ENCODE results near the gene HDAC9. TPM values are rescaled to one million over a fixed set of nuclear protein-coding genes. Genes with fewer than 3 reads are reported as not detected.

The HDAC9 gene
- total RNA-seq, 2 experiments from 2014 or later, result 1.5 to 3.0 TPM

GRCh38 chr7:18828260-18828993, 332.9 kb downstream of the HDAC9 start:
- POLR2A ChIA-PET, result no interaction called here
- Mint-ChIP-seq H3K9me3 (no peaks in the 10 kb centered on the region), H3K4me3 (no peak overlapping the region), H3K27me3 (no peaks in the 10 kb centered on the region), H3K36me3 (ENCODE audit: low read depth) (no peaks in the 10 kb centered on the region), H3K4me1 (ENCODE audit: low read depth) (no peaks in the 10 kb centered on the region), H3K27ac (no peak overlapping the region)
- CTCF ChIA-PET, result no interaction called here
- no peak for TF ChIP-seq CTCF (IDR thresholded peaks at IDR 0.05)
- intact Hi-C loops (cut with micrococcal nuclease), result no loop called here
- no peak for ATAC-seq
- no peak for DNase-seq

GRCh38 chr7:18828994-18829857, 333.7 kb downstream of the HDAC9 start:
- no peak for TF ChIP-seq CTCF (IDR thresholded peaks at IDR 0.05)
- intact Hi-C loops (cut with micrococcal nuclease), result no loop called here
- POLR2A ChIA-PET, result no interaction called here
- Mint-ChIP-seq H3K27me3 (no peaks in the 10 kb centered on the region), H3K36me3 (ENCODE audit: low read depth) (no peaks in the 10 kb centered on the region), H3K4me1 (ENCODE audit: low read depth) (no peaks in the 10 kb centered on the region), H3K27ac (no peak overlapping the region), H3K9me3 (no peaks in the 10 kb centered on the region), H3K4me3 (no peak overlapping the region)
- CTCF ChIA-PET, result no interaction called here
- ATAC-seq, result no peak
- DNase-seq, result no peak

GRCh38 chr7:18829858-18830285, 334.3 kb downstream of the HDAC9 start:
- Mint-ChIP-seq H3K4me3 (no peak overlapping the region), H3K27ac (no peak overlapping the region), H3K36me3 (ENCODE audit: low read depth) (no peaks in the 10 kb centered on the region), H3K4me1 (ENCODE audit: low read depth) (no peaks in the 10 kb centered on the region), H3K27me3 (no peaks in the 10 kb centered on the region), H3K9me3 (no peaks in the 10 kb centered on the region)
- DNase-seq, result no peak
- no peak for ATAC-seq
- intact Hi-C loops (cut with micrococcal nuclease), result no loop called here
- TF ChIP-seq CTCF (IDR thresholded peaks at IDR 0.05), result no peak
- ChIA-PET POLR2A (no interaction called here), CTCF (no interaction called here)

GRCh38 chr7:18831419-18831818, 335.9 kb downstream of the HDAC9 start:
- H3K4me3 Mint-ChIP-seq, result no peak overlapping the region
- no peaks in the 10 kb centered on the region for H3K36me3 Mint-ChIP-seq (ENCODE audit: low read depth)
- ChIA-PET POLR2A (no interaction called here), CTCF (no interaction called here)
- DNase-seq (no peak), ATAC-seq (no peak)
- no peak for TF ChIP-seq CTCF (IDR thresholded peaks at IDR 0.05)
- no peaks in the 10 kb centered on the region for H3K27me3 Mint-ChIP-seq
- intact Hi-C loops (cut with micrococcal nuclease), result no loop called here
- H3K4me1 Mint-ChIP-seq (ENCODE audit: low read depth), result no peaks in the 10 kb centered on the region
- no peak overlapping the region for H3K27ac Mint-ChIP-seq
- H3K9me3 Mint-ChIP-seq, result no peaks in the 10 kb centered on the region

GRCh38 chr7:18831943-18832342, 336.4 kb downstream of the HDAC9 start:
- H3K36me3 Mint-ChIP-seq (ENCODE audit: low read depth), result no peaks in the 10 kb centered on the region
- intact Hi-C loops (cut with micrococcal nuclease), result no loop called here
- ChIA-PET CTCF (no interaction called here), POLR2A (no interaction called here)
- no peaks in the 10 kb centered on the region for H3K9me3 Mint-ChIP-seq
- ATAC-seq, result no peak
- no peaks in the 10 kb centered on the region for H3K27me3 Mint-ChIP-seq
- no peak for DNase-seq
- no peak for TF ChIP-seq CTCF (IDR thresholded peaks at IDR 0.05)
- no peaks in the 10 kb centered on the region for H3K4me1 Mint-ChIP-seq (ENCODE audit: low read depth)
- no peak overlapping the region for H3K4me3 Mint-ChIP-seq
- H3K27ac Mint-ChIP-seq, result no peak overlapping the region

Data from activated CD8-positive, alpha-beta T cell treated with anti-CD3 and anti-CD28 coated beads for 36 hours (primary cell).